ENCODE measurements around the gene ERICH4.
"Not testable (repeated sequence)": the region's sequence is repeated elsewhere in the genome, so short reads cannot be mapped to it uniquely, and the experiment has no call there.

The ERICH4 gene

GRCh38 chr19:41434450-41434849, 8.5 kb upstream of the ERICH4 start:
- no peak for DNase-seq

GRCh38 chr19:41435376-41435775, 7.6 kb upstream of the ERICH4 start:
- DNase-seq, result not testable (repeated sequence)

GRCh38 chr19:41435936-41436673, 6.9 kb upstream of the ERICH4 start:
- no peak for DNase-seq

GRCh38 chr19:41436674-41436951, 6.3 kb upstream of the ERICH4 start:
- no peak for DNase-seq

- no peak for DNase-seq
Measured at GRCh38 chr19:41437944-41438574, 4.9 kb upstream of the ERICH4 start.

- peak; percentile 64 to 99 (median 95) for DNase-seq
Measured at GRCh38 chr19:41439441-41440222, 3.3 kb upstream of the ERICH4 start, which contains the start of gene DMAC2. Gene DMAC2, minus strand, starts transcription at chr19:41439912. Its CDS starts 13 bp downstream, at chr19:41439899.

GRCh38 chr19:41441321-41441945, 1.5 kb upstream of the ERICH4 start:
- no peak for DNase-seq

GRCh38 chr19:41443813-41444455, 978 bp downstream of the ERICH4 start:
- DNase-seq, result no peak

- DNase-seq, result no peak
Measured at GRCh38 chr19:41445575-41445974, 2.6 kb downstream of the ERICH4 start.

- DNase-seq, result no peak
Measured at GRCh38 chr19:41447732-41448332, 4.9 kb downstream of the ERICH4 start.

- peak in 49 of 58 donors; percentile 17 to 78 (median 42) for DNase-seq
Measured at GRCh38 chr19:41449079-41449864, 6.3 kb downstream of the ERICH4 start.

- no peak for DNase-seq
Measured at GRCh38 chr19:41449865-41450178, 6.9 kb downstream of the ERICH4 start.

- no peak for DNase-seq
Measured at GRCh38 chr19:41452584-41453275, 9.8 kb downstream of the ERICH4 start.

- no peak for DNase-seq
Measured at GRCh38 chr19:41455936-41456335, 13.0 kb downstream of the ERICH4 start.

GRCh38 chr19:41456342-41456918, 13.5 kb downstream of the ERICH4 start:
- DNase-seq, result no peak

GRCh38 chr19:41457241-41457640, 14.3 kb downstream of the ERICH4 start:
- no peak for DNase-seq

GRCh38 chr19:41462497-41462896, 19.5 kb downstream of the ERICH4 start:
- no peak for DNase-seq

GRCh38 chr19:41463257-41464256, 20.6 kb downstream of the ERICH4 start:
- not testable (repeated sequence) for DNase-seq
